ENCODE results near the gene GATA5.

GRCh38 chr20:62469352-62469751 is 6.4 kb downstream of the GATA5 start:
- TF ChIP-seq EZH2 (IDR thresholded peaks at IDR 0.05; ENCODE audit: low read depth) (no peak), CTCF (conservative IDR thresholded peaks at IDR 0.05) (no peak)

Data from PC-9 (cell line).